GM19025 (cell line): ENCODE results near the gene MAP2K5.

Source experiments
- ATAC-seq: cut with Tn5 transposase; IDR thresholded peaks from one replicate; pipeline ENCODE4 v1.9.1; 2021; ENCODE audit warnings: mild to moderate bottlenecking, low read depth, moderate library complexity; ENCODE audit not compliant: unreplicated experiment

The MAP2K5 gene

DNA sequence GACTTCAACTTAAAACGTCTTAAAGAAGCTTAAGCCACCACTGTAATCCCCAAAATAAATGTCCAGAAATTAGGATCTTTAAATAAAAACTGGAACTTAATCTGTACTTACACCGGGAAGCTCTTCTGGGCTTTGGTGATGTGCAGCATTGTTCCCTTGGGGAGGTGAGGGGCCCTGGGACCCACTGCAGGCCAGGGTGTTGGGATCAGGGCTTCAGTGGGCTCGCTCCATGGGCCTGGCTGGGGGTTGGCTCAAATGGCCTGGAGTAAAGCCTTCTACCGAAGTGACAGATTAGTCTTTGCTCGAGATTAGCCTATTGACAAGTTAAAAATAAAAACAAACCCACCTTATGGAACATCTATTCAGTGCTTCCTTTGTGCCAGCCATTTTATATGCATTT, 303.5 kb downstream of the MAP2K5 start:
- no peak for ATAC-seq

- no peak for ATAC-seq
Measured at GRCh38 chr15:67849538-67849937, 307.0 kb downstream of the MAP2K5 start.

GRCh38 chr15:67850336-67850735, 307.8 kb downstream of the MAP2K5 start:
- ATAC-seq: no peak

DNA sequence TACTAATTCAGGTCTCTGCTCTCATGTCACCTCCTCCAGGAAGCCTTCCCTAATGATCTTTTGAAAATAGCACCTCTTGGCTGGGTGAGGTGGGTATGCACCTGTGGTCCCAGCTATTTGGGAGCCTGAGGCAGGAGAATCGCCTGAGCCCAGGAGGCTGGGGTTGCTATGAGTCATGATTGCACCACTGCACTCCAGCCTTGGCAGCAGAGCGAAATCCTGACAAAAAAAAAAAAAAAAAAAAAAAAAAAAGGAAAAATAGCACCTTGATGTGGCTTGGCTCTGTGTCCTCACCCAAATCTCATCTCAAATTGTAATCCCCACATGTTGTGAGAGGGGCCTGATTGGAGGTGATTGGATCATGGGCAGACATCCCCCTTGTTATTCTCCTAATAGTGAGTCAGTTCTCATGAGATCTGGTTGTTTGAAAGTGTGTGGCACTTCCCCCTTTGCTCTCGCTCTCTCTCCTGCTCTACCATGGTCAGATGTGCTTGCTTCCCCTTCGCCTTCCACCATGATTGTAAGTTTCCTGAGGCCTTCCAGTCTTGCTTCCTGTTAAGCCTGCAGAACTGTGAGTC, 308.6 kb downstream of the MAP2K5 start:
- ATAC-seq: no peak

DNA sequence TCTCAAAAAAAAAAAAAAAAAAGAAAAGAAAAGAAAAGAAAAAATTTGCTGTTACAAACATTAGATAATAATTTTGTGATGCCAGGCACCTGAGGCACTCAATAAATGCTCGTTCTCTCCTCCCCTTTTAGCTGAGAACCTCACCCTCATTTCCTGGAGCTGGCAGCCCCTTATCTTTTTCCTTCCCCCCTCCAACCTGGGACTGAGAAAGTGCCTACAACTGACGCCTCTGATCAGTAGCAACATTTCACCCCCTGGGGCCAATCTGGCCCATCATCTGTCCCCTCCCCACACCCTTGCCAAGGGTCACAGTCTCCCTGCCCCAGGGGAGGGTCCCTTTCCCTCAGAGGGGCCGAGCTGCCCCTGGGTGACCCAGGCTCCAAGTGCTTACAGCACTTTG, 309.9 kb downstream of the MAP2K5 start:
- ATAC-seq: no peak

- ATAC-seq: no peak
Measured at GRCh38 chr15:67853454-67853853, 311.0 kb downstream of the MAP2K5 start.

DNA sequence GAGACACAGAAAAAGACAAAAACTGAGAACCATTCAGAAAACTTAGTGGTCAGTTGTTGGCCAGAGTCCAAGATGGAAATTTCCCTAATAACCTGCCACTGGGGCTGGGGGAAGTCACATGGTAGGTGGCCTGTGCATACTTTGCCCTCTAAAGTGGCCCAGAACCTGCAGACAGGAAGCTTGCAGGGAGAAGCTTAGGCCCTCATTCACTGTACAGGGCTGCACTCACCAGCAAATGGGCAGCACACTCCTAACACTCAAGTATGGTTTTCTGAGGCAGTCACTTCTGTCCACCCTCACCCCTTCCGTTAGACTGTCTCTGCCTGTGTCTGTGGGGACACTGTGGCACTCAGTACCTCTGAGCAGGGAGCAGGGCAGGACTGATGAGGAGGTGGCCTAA, 311.9 kb downstream of the MAP2K5 start:
- no peak for ATAC-seq

DNA sequence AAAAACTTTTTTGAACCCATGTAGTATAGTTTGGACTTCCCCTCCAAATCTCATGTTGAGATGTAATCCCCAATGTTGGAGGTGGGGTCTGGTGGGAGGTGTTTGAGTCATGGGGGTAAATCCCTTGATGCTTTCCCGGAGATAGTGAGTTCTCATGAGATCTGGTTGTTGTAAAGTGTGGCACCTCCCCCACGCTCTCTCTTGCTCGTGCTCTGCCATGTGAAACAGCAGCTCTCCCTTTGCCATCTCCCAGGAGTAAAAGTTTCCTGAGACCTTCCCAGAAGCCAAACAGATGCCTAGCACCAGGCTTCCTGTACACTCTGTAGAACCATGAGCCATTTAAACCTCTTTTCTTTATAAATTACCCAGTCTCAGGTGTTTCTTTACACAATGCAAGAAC, 313.3 kb downstream of the MAP2K5 start:
- no peak for ATAC-seq
